Loucy (cell line): ENCODE measurements around the gene PRSS2.

ENCODE experiments used
- EZH2phosphoT487 ChIP-seq: fragments of 200-600 bp; IDR thresholded peaks from 2 replicates; pipeline ENCODE4 v1.6.1; 2018; ENCODE audit warnings: antibody characterized with exemption, mild to moderate bottlenecking, moderate library complexity, borderline replicate concordance
- TF ChIP-seq, protein P1 (sequence below): fragments of 200-600 bp; sonication (generic); conservative IDR thresholded peaks from 2 replicates; pipeline ENCODE4 v1.5.1; 2014; ENCODE audit warnings: mild to moderate bottlenecking, antibody characterized with exemption, low read length

DNA sequence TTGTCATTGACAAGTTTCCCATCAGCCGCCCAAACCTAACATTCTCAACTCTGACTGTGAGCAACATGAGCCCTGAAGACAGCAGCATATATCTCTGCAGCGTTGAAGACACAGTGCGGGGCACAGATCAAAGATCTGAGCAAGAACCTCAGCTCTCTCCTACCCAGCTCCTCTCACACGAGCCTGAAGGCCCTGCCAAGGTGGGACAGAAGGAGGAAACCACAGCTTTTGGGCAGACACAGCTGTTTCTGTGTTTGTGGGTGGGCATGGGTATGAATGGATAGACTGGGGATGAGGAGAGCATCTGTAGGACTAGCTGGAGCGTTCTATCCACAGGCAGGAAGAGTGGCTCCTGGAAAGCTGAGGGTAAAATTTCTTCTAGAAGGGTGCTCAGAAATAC lies 30.0 kb upstream of the PRSS2 start:
- TF ChIP-seq, protein P1, sequence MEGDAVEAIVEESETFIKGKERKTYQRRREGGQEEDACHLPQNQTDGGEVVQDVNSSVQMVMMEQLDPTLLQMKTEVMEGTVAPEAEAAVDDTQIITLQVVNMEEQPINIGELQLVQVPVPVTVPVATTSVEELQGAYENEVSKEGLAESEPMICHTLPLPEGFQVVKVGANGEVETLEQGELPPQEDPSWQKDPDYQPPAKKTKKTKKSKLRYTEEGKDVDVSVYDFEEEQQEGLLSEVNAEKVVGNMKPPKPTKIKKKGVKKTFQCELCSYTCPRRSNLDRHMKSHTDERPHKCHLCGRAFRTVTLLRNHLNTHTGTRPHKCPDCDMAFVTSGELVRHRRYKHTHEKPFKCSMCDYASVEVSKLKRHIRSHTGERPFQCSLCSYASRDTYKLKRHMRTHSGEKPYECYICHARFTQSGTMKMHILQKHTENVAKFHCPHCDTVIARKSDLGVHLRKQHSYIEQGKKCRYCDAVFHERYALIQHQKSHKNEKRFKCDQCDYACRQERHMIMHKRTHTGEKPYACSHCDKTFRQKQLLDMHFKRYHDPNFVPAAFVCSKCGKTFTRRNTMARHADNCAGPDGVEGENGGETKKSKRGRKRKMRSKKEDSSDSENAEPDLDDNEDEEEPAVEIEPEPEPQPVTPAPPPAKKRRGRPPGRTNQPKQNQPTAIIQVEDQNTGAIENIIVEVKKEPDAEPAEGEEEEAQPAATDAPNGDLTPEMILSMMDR = no peak
- no peak for TF ChIP-seq EZH2phosphoT487
